HG02885 (cell line): ENCODE data around the gene ERC2.

ENCODE experiments used
- ATAC-seq: cut with Tn5 transposase; IDR thresholded peaks from one replicate; pipeline ENCODE4 v1.9.1; 2021; ENCODE audit warnings: mild to moderate bottlenecking; ENCODE audit not compliant: unreplicated experiment, poor library complexity

ERC2 gene

DNA sequence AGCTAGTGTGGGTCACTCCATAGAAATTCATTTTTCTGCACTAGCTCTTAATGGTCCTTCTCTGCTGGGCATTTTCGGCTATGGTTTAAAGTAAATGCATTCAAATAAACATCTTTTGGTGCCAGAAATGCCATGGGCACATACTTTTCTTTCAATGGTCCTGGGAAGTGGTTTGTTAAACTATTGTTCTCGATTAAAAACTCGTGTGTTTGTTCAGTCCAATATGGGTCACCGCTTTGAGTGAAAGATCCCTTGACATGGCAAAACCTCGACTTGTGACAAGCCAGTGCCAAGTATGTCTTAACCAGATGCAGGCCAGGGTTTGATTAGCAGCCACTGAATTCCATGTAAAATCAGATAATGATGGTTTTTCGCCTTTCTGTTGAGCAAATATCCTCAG, 649.3 kb downstream of the ERC2 start:
- ATAC-seq: no peak

DNA sequence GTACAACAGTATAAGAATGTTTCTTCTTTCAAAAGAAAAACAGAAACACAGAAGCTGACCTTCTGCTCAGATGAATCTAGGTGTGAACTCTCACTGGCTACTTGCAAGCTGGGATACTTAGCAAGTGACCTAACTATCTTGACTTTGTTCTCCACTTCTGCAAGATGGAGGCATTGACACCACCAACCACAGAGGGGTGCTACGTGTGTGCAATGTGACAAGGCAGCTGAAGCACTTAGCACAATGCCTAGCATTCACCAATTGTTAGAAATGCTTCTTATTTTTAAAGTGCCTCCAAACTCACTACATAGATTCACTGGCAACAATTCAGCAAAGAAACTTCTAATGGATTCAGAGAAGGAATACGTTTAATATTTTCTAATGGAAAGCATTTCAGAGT, 649.8 kb downstream of the ERC2 start:
- ATAC-seq: no peak

DNA sequence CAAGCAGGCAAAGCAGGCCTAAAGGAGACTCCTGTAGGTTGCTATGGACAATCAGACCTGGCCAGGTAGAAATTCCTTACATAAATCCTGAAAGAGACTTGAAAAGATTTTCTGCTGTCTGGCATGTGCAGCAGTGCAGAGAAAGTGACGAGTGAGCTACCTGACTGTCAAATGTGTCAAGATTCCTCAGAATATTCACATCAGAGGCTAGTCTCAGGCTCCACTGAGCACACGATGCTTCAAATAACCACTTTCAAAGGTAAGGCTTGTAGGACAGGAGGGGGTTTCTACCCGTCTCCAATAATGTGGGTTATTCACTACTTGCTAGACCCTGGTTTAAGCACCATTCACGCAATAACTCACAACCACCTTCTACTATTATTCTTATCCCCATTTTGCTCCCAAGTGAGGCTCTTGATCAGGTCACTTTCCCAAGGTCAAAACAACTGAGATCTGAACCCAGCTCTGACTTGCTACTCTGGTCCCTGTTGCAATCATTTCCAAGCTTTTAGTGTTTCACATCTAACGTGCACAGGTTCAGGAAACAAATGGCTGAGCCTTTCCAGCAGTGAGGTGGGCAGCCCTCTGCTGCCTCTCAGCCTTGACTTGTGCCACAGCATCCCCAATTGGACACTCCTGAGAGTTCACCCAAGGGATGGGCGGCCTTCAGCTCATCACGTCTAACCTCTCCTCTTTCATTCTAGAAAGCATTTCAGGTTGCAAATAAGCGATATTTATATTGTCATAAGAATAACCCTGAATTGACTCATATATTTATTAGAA, 651.3 kb downstream of the ERC2 start:
- no peak for ATAC-seq

DNA sequence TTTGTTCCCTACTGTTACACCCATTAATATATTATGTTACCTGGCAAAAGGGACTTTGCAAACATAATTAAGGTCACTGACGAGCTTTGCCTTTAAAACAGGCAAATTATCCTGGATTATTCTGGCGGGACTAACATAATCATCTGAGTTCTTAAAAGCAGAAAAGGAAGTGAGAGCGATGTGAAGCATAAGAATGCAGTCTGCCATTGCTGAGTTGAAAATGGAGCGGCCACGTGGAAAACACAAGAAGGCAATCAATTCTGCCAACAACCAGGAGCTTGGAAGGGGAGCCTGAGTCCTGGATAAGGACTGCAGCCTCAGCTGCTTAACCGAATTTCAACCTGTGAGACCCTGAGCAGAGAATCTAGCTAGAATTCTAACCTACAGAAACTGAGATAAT, 653.0 kb downstream of the ERC2 start:
- no peak for ATAC-seq

DNA sequence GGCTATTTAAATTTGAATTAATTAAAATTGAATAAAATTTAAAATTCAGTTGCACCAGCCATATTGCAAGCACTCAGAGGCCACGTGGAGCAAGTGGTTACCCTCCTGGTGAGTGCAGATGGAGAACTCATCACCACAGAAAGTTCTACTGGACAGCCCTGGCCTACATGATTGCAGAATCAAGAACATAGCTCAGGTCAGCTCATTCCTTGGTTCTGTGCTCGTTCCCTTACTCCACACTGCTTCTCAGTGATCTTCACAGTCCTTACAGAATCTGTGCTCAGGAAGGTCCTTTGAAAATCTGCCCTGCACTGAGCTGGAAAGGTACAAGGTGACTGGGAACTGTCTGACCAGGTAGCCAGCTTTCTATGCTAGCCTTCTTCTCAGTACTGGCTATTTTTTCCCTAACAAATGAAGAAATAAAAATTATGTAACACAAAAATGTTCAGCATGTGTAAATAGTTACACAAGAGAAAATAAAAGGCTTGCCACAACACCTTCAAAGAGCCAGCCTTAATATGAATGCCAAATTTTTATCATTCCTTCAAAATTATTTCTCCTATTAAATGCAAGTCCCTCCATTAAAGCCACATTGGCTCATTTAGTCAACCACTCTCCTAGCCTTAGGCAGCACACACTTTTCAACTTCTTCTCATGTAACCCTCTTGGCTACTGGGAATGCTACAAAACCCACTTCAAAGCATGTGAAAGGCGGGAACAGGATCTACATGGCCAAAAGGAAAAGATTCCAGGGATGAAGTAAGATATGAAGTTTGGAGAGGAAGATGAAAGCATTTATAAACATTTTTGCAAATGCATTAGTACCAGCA, 654.8 kb downstream of the ERC2 start:
- ATAC-seq: no peak

DNA sequence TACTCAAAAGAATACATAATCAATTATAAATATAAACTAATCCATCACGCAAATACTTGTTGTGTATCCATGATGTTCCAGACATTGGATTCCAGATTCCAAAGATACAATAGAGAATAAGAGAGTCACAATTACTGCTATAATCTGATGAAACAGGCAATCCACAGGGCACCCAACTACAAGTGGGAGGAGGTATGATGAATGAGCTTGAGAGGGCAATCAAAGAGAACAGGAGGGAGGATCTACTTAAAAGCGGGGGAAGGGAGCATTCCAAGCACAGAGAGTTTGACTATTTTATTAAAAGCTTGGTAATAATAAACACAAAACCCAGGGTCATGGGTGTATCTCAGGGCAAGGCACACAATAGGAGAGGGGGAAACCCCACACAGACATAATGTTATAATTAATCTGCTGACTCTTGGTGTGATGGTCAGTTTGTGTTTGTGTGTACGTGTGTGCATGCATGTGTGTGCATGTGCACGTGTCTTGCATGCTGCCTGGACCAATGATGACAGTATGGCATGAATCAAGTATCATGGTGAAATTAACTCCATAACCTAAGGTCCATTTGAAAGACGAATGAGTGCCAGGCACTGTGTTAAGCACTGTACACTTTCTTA, 655.8 kb downstream of the ERC2 start:
- no peak for ATAC-seq

DNA sequence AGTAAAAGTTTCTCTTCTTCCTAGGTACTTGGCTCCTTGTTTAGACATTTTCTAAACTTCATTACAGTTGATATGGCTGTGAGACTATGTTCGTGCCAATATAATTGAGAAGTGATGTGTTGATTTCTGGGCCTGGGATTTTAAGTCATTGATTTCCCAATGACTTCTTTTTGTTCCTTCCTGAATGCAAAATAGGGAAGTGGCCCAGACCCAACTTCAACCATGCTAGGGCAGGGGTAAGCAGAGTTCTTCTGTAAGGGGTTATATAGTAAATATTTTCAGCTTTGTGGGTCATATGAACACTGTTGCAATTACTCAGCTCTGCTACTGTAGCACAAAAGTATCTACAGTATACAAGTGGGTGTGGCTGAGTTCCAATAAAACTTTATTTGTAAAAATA, 661.1 kb downstream of the ERC2 start:
- no peak for ATAC-seq

DNA sequence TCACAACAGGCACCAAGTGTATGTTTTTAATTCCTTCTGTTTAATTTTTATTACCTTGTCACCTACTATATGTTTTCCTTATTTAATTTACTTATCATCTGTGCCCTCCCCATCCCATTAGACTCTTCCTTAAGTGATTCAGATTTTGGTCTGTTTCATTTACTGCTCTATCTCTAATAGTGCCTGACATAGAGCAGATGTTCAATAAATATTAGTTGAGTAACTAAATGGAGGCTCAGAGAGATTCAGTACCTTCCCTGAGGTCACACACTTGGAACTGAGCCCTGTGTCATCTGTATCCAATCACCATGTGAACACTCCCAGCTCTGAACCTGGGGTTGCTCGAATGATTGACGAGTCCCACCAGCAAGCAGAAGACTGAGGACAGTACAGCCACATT, 663.1 kb downstream of the ERC2 start:
- ATAC-seq: no peak

DNA sequence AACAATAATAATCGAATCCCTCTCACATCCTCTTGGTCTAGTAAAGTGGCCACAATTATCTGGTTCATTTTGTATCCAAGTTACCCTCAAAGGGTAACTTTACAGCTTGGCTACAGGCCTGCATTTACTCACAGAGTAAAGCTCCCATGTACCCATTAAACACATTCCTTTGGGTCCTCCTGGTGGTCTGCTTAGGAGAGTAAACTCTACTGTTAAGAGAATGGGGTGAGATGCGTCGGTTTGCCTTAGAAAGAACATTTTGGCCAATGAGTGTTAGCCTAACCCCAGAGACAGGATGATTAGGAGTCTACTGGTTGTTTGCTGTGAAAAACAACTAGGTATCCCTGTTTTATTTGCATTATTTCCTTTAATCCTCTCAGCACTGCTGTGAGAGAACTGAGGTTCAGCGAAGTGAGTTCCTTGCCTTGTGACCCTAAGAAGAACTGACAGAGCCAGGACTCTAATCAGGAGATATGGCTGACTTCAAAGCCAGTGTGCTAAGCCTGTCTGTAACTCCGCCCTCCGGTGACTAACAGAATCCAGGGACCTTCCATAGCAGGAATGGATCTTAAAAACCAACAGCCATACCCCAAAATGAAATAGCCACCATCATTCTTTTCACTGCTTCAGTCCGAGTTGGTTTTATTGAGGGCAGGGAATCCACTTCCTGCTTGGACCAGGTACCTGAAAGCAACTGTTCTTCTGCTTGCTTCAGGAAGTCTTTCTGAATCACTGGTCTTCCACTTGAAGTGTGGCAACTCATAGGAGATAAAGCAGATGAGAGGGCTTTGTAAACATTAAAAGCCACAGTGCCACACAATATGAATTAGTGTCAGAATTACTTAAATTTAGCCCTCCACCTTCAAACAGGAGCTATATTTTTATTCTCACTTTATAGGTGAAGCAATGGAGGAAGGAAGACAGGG, 663.8 kb downstream of the ERC2 start:
- ATAC-seq: no peak

DNA sequence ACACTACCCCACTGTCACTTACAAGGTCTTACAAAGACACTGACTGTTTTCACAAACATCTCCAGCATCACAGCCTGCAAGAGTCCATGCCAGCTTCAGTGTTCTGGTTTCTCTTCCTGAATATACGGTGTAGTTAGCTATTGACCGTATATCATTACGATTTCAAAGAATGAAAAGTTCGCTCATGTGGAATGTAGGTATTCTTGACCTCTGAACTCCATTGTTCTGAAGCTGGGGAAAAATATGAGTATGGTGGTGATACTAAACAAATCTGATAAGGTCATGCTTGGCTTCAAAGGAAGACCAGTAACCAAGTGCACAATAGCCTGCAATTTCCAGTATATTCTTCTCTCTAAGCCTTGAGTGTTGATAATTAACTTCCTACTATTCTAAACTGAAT, 665.5 kb downstream of the ERC2 start:
- ATAC-seq: no peak

DNA sequence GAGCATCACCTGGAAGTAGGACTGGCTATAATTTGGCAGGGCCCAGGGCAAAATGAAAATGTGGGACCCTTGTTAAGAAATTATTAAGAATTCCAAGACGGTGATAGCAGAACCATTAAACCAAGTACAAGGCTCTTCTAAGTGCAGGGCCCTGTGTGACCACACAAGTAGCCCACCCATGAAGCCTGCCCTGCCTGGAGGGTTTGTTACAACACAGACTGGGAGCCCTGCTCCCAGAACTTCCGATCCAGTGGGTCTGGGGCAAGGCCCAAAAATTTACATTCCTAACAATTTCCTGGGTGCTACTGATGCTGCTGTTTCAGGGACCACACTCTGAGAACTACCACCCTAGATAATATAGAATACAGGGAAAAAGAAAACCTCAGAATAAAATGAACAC, 666.6 kb downstream of the ERC2 start:
- ATAC-seq: no peak

DNA sequence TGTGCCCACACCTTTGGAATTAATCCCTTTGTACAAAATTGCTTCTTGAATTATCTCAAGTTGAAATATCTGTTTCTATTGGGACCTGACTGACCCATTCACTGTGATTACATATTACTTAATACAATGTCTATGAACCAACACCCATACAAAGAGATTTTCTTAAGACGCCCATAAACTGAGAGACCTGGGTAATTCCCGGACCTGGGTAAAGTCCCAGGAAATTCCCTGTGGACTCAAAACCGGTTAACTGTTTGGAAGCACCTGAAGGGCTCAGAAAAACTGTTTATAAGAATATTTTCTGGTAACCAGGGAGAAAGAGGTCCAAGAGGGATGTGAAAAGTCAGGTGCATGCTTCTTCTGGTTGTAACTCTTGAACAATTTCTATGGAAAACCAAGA, 667.2 kb downstream of the ERC2 start:
- no peak for ATAC-seq

DNA sequence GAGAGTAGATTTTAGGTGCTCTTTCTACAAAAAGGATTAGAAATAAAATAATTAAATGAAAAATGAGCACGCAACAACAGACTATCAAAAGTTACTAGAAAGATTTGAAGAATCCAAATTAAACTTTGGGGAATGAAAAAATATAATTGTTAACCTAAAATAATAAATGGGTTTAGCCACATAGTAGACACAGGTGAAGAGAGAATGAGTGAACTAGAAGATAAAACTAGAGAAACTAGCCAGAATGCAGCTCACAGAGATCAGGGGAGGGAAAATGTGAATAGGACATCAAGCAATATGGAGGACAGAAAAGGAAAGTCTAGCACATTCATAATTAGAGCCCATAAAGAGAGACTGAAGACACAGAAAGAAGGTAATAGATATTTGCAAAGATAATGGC, 670.5 kb downstream of the ERC2 start:
- no peak for ATAC-seq

DNA sequence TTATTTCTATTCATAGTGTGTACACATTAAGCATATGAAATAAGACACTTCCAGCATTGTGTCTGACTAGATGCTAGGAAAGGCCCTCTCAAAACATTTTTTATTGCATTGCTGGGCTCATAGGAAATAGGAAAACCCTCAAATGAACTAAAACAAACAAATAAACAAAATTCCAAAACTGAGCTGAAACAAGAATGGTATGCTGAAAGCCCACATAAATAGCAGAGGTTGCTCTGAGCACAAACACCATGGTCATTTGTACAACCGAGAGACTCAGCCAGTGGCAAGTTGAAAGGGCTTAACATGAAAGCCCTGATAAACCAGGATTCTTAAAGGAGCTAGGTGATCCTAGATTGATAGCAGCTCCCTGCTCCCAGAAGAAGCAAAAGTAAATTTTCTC, 671.2 kb downstream of the ERC2 start:
- ATAC-seq: no peak

DNA sequence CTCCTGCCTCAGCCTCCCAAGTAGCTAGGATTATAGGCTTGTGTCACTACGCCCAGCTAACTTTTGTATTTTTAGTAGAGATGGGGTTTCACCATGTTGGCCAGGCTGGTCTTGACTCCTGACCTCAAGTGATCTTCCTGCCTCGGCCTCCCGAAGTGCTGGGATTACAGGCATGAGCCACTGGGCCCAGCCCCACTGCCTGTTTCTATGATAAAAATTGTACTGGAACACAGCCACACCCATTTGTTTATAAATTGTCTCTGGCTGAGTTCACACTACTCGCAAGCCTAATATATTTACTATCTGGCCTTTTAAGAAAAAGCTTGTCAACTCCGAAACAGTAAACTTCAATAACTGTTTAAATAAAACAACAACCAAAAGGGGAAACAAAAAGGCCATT, 671.7 kb downstream of the ERC2 start:
- no peak for ATAC-seq

DNA sequence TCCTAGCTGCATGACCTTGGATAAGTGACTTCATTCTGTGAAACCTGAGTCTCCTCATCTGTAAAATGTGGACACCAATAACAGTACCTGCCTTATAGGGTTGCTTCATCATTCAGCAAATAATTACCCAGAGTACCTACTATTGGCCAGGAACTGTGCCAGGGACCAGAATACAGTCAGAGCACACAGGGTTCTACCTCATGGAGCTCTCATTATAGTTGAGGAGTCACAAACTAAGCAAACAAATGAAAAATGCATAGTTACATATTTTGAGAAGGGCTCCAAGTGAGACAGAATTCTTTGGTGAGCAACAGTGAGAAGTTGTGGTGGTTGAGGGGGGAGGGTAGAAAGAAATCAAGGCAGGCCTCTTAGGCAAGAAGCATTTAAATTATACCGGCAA, 672.5 kb downstream of the ERC2 start:
- no peak for ATAC-seq

DNA sequence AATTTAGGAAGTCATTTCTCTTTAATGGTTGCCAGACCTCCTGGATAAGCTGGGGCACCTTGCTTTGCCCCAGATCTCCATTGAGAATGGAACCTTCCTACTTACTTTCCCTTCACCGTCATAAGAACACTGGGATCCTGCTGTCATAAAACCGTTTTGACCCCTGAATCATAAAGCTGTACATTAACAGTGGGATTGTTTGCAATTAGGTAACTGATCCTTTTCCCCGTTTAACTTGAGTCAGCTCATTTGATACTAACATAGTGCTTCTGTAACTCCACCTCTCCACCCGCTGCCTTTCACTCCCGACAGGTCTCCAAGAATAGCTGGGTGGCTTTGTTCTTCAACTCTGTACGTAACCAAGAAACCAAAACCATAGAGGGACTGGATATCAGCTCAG, 673.0 kb downstream of the ERC2 start:
- ATAC-seq: no peak

DNA sequence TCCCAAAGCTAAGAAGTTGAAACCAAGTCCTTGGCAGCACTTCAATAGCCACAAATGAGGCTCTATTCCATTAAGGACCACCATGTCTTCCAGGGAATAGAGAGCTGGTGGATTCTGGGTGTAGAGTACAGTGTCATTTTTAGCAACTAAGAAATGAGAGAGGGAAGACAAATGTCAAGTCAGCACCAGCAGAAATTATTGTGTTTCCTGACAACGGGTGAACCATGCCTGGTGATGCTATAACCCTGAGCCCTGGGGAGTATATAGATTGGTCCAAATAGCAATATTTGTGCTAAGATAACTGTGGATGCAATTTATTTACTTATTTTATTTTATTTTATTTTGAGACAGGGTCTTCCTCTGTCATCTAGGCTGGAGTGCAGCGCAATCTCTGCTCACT, 675.5 kb downstream of the ERC2 start:
- no peak for ATAC-seq

DNA sequence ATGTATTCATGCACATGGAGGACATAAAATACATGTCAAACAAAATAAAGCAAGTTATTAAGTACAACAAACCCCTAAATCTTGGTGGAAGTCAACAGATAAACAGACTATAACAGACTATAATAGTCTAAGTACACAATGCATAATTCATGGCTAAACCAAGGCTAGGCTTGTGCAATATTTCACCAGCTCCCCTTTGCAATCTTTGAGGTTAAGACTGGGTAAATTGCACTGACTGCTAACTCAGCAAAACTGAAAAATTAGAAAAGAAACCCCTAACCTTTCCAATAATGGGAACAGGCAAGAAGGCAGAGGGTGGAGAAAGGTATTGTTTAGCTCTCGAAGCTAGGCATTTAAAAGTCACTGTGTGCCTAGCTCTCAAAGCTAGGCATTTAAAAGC, 676.3 kb downstream of the ERC2 start:
- no peak for ATAC-seq

DNA sequence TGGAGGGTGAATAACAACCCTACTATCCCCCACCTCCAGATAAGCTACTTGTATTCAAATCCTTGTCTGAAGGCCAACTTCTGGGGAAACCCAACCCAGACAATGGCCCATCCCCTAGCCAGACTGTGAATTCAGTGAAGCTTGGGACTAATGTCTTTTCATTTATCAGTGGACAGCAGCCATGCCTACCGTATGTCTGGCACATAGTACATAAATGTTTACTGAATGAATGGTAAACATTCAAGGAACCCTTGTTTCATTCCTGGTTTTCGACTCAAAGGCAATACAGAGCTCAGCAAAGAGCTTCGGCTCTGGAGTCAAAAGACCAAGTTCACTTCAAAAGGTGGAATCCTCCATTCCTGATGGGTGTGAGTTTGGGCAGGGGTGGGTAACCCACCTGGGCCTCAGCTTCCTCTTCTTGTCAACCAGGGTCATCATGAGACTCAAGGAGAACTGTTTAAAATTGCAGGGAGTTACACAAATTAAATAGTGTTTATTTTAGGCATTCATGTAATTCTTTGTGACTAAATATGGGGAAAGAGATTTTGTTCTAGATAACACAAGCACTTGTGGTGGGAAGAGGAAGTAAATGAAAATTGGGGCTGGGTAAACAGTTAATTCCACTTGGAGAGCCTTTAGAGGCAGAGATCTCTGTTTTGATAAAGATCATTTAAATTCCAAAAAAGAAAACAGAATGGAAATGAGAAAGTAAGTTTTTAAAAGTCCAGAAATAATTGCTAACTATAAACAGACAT, 677.5 kb downstream of the ERC2 start:
- ATAC-seq: no peak
